Psoas muscle (tissue), 8 donors: Measurements from ENCODE around the gene TWIST1. TPM values are rescaled to one million over a fixed set of nuclear protein-coding genes. Genes with fewer than 3 reads are reported as not detected.

Source experiments
- ATAC-seq, 4 donors: fragments of 200-7000 bp; cut with Tn5 transposase; one replicate each; pipeline ENCODE4 v1.9.1; 2020; ENCODE audit warnings: moderate library complexity in 3 of 4, mild to moderate bottlenecking in 2 of 4
- DNase-seq, 2 donors: peaks; one replicate each; pipeline ENCODE4 v3.0.0-alpha.2; 2020
- H3K27ac ChIP-seq: fragments of 200-600 bp; one replicate; pipeline ENCODE4 v1.8.0; 2022
- H3K27me3 ChIP-seq, 3 donors: fragments of 200-600 bp in 1 of 3; one replicate each; pipeline versions ENCODE4 v1.6.1 to v1.8.0; 2013 to 2022; ENCODE audit warnings: low read length in 2 of 3, mild to moderate bottlenecking in 2 of 3, moderate library complexity in 1 of 3; ENCODE audit not compliant: insufficient read depth in 3 of 3
- H3K36me3 ChIP-seq, 2 donors: fragments of 200-600 bp in 1 of 2; one replicate each; pipeline versions ENCODE4 v1.6.1 to v1.8.0; 2013 to 2022; ENCODE audit warnings: low read depth in 1 of 2, mild to moderate bottlenecking in 1 of 2, moderate library complexity in 1 of 2; ENCODE audit not compliant: insufficient read depth in 1 of 2
- H3K4me1 ChIP-seq: fragments of 200-600 bp; one replicate; pipeline ENCODE4 v1.8.0; 2022
- H3K4me3 ChIP-seq: fragments of 200-600 bp; one replicate; pipeline ENCODE4 v1.8.0; 2022; ENCODE audit warnings: mild to moderate bottlenecking
- H3K9me3 ChIP-seq: fragments of 200-600 bp; one replicate; pipeline ENCODE4 v1.8.0; 2022
- WGBS, 3 donors: extraction: QIAGEN DNeasy Blood & Tissue Kit; methylation state at CpG; one replicate each; pipeline versions ENCODE4 v1.1.6 to v1.1.7; 2013; 5-methylcytosine and 5-hydroxymethylcytosine counted together
- intact Hi-C, 2 donors: fragments of 100-400 bp; cut with DNase I; formaldehyde crosslinking; loops; one replicate each; pipeline versions ENCODE4 v1.11.0 to v1.14.2; 2022
- polyA plus RNA-seq, 3 donors: library from polyadenylated mRNA; stranded (reverse); fragments of 200-250 nt; gene quantifications; one replicate each; pipeline ENCODE4 v1.2.3, GENCODE V29; 2013
- total RNA-seq, 4 donors: library from RNA; stranded (reverse); fragmentation: NEBNext Ultra II Directional in 2 of 4; extraction: Animal tissue kit (Norgen Biotek cat#: 25700) in 2 of 4; gene quantifications; one replicate each; pipeline versions ENCODE4 v1.2.1 to v1.2.4, GENCODE V29; 2021 to 2023
- TF ChIP-seq, protein P1 (sequence below): fragments of 200-600 bp; IDR thresholded peaks from one replicate; pipeline ENCODE4 v1.8.0; 2022; ENCODE audit warnings: antibody characterized with exemption
- donor health status: healthy with polysubstance abuse.
- donor health status: DM: no; HTN: no; CAD: no; lungs with moderate emphysema.
- donor health status: Bipolar disorder and iron deficiency.
- donor health status: healthy.
- donor health status: DM: yes; HTN: yes; CAD: no.
- donor health status: DM: no; HTN: no; CAD: no.
- donor health status: DM: no; HTN: no; CAD: no.
- donor health status: DM: yes; HTN: yes; CAD: no.

TWIST1 gene
- total and polyA plus RNA-seq, 7 donors, result 0.20 to 1.1 (median 0.39) TPM; not detected in 1

GRCh38 chr7:19066170-19066569 lies 51.3 kb downstream of the TWIST1 start:
- no peaks in the 10 kb centered on the region for H3K4me1 ChIP-seq
- DNase-seq (no peak), ATAC-seq (no peak)
- H3K27me3 ChIP-seq, result no peaks in the 10 kb centered on the region
- H3K9me3 ChIP-seq, result no peaks in the 10 kb centered on the region
- intact Hi-C loops, result no loop called here
- 29 to 49% (median 46%) methylated on average over 2 of the region's 2 CpGs for WGBS, 3 donors
- H3K4me3 ChIP-seq, result no peak overlapping the region
- TF ChIP-seq, protein P1, sequence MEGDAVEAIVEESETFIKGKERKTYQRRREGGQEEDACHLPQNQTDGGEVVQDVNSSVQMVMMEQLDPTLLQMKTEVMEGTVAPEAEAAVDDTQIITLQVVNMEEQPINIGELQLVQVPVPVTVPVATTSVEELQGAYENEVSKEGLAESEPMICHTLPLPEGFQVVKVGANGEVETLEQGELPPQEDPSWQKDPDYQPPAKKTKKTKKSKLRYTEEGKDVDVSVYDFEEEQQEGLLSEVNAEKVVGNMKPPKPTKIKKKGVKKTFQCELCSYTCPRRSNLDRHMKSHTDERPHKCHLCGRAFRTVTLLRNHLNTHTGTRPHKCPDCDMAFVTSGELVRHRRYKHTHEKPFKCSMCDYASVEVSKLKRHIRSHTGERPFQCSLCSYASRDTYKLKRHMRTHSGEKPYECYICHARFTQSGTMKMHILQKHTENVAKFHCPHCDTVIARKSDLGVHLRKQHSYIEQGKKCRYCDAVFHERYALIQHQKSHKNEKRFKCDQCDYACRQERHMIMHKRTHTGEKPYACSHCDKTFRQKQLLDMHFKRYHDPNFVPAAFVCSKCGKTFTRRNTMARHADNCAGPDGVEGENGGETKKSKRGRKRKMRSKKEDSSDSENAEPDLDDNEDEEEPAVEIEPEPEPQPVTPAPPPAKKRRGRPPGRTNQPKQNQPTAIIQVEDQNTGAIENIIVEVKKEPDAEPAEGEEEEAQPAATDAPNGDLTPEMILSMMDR, result no peak
- no peaks in the 10 kb centered on the region for H3K36me3 ChIP-seq
- H3K27ac ChIP-seq, result no peak overlapping the region

Other genes starting within 250 kb of the TWIST1 start
- gene FERD3L, start 27.8 kb upstream of the TWIST1 start, total RNA-seq, result not detected
- not detected for gene FERD3L, start 27.8 kb upstream of the TWIST1 start, polyA plus RNA-seq